Naive thymus-derived CD4-positive, alpha-beta T cell (primary cell): ENCODE results near the gene HIC2. TPM values are rescaled to one million over a fixed set of nuclear protein-coding genes. Genes with fewer than 3 reads are reported as not detected.
"Not testable (repeated sequence)": the region's sequence is repeated elsewhere in the genome, so short reads cannot be mapped to it uniquely, and the experiment has no call there.

Source experiments
- ATAC-seq: fragments of 150-1000 bp; cut with Tn5 transposase; 2 replicates; pipeline ENCODE4 v1.10.0; 2021; ENCODE audit warnings: mild to moderate bottlenecking, moderate library complexity
- CTCF ChIA-PET: fragments of 350-600 bp; sonication (Branson Sonifier 250); formaldehyde crosslinking; loops from one replicate; lab custom pipeline; 2021; ENCODE audit warnings: antibody characterized with exemption; lab: Charles Lee
- POLR2A ChIA-PET: fragments of 350-600 bp; sonication (Branson Sonifier 250); formaldehyde crosslinking; loops from one replicate; lab custom pipeline; 2021; ENCODE audit warnings: antibody characterized with exemption, inconsistent platforms; lab: Charles Lee
- DNase-seq, 9 donors: peaks; one replicate each; pipeline versions ENCODE4 v3.0.0 to v3.0.0-alpha.2; 2020 to 2022; ENCODE audit warnings: mixed read lengths in 1 of 9
- H3K27ac ChIP-seq: one replicate; pipeline ENCODE4 v1.7.0; 2013; ENCODE audit warnings: mild to moderate bottlenecking, low read depth, low read length, moderate library complexity
- H3K27me3 ChIP-seq, 2 donors: one replicate each; pipeline ENCODE4 v1.7.0; 2013; ENCODE audit warnings: low read length in 2 of 2, mild to moderate bottlenecking in 2 of 2, moderate library complexity in 2 of 2; ENCODE audit not compliant: control insufficient read depth in 2 of 2, insufficient read depth in 2 of 2
- H3K36me3 ChIP-seq, 3 experiments: 1 replicate in 2 of 3; 2 replicates in 1 of 3; pipeline ENCODE4 v1.7.0; 2013; ENCODE audit warnings: low read length in 3 of 3, mild to moderate bottlenecking in 3 of 3, moderate library complexity in 1 of 3; ENCODE audit not compliant: insufficient read depth in 3 of 3, control insufficient read depth in 2 of 3
- H3K4me1 ChIP-seq, 2 donors: one replicate each; pipeline ENCODE4 v1.7.0; 2013; ENCODE audit warnings: low read length in 2 of 2, mild to moderate bottlenecking in 2 of 2, moderate library complexity in 1 of 2; ENCODE audit not compliant: control insufficient read depth in 2 of 2, insufficient read depth in 2 of 2
- H3K4me3 ChIP-seq: 2 replicates; pipeline ENCODE4 v1.7.0; 2013; ENCODE audit warnings: mild to moderate bottlenecking, low read length
- H3K9me3 ChIP-seq, 3 experiments: 1 replicate in 2 of 3; 2 replicates in 1 of 3; pipeline ENCODE4 v1.7.0; 2013; ENCODE audit warnings: low read length in 3 of 3; ENCODE audit not compliant: control insufficient read depth in 2 of 3
- H3K27ac Mint-ChIP-seq, 9 donors: one replicate each; pipeline ENCODE4 v1.8.0; 2020 to 2022; ENCODE audit warnings: mixed read lengths in 9 of 9, mild to moderate bottlenecking in 8 of 9, moderate library complexity in 5 of 9, inconsistent platforms in 2 of 9
- H3K27me3 Mint-ChIP-seq, 5 donors: one replicate each; pipeline ENCODE4 v1.8.0; 2021 to 2022; ENCODE audit warnings: mixed read lengths in 5 of 5, mild to moderate bottlenecking in 1 of 5
- H3K36me3 Mint-ChIP-seq, 5 donors: one replicate each; pipeline ENCODE4 v1.8.0; 2020 to 2022; ENCODE audit warnings: mixed read lengths in 5 of 5, mild to moderate bottlenecking in 3 of 5, inconsistent platforms in 1 of 5
- H3K4me1 Mint-ChIP-seq, 7 donors: one replicate each; pipeline ENCODE4 v1.8.0; 2020 to 2022; ENCODE audit warnings: mixed read lengths in 7 of 7, mild to moderate bottlenecking in 3 of 7, inconsistent platforms in 1 of 7
- H3K4me3 Mint-ChIP-seq, 10 donors: one replicate each; pipeline ENCODE4 v1.8.0; 2020 to 2022; ENCODE audit warnings: mild to moderate bottlenecking in 10 of 10, mixed read lengths in 10 of 10, moderate library complexity in 6 of 10, inconsistent platforms in 2 of 10
- H3K9me3 Mint-ChIP-seq, 11 donors: one replicate each; pipeline ENCODE4 v1.8.0; 2020 to 2022; ENCODE audit warnings: mixed read lengths in 11 of 11, mild to moderate bottlenecking in 4 of 11, inconsistent platforms in 1 of 11, moderate library complexity in 1 of 11
- intact Hi-C, 2 donors: fragments of 100-400 bp; cut with micrococcal nuclease; formaldehyde crosslinking; loops; one replicate each; pipeline ENCODE4 v1.15.1; 2023
- polyA plus RNA-seq, 2 donors: library from polyadenylated mRNA; unstranded; fragments of 300-500 nt; fragmentation: Illumina TruSeq; gene quantifications; one replicate each; pipeline ENCODE4 v1.2.3, GENCODE V29; 2021
- total RNA-seq, 6 experiments: library from RNA in 5 of 6; stranded (reverse) in 5 of 6; gene quantifications; 1 replicate in 5 of 6; 2 replicates in 1 of 6; pipeline ENCODE4 v1.2.3 and lab custom pipeline; 2021 to 2026

The HIC2 gene
- total and polyA plus RNA-seq, 7 experiments from 2014 or later: 0.44 to 13.8 (median 10.0) TPM

GRCh38 chr22:21417853-21418252, 682 bp downstream of the HIC2 start:
- H3K36me3 ChIP-seq, intact Hi-C loops: not testable (repeated sequence)
- H3K4me3 Mint-ChIP-seq: peak overlapping the region in 5 of 10 donors; percentile 42 to 73 (median 59)

GRCh38 chr22:21418974-21419638, 1.9 kb downstream of the HIC2 start:
- H3K27me3 Mint-ChIP-seq, H3K4me1 Mint-ChIP-seq, H3K27ac ChIP-seq, H3K27me3 ChIP-seq, H3K36me3 ChIP-seq, POLR2A ChIA-PET, H3K36me3 Mint-ChIP-seq, H3K4me1 ChIP-seq, DNase-seq, H3K9me3 ChIP-seq, H3K9me3 Mint-ChIP-seq, CTCF ChIA-PET, H3K27ac Mint-ChIP-seq, ATAC-seq, intact Hi-C loops, H3K4me3 Mint-ChIP-seq, H3K4me3 ChIP-seq: not testable (repeated sequence)

More at GRCh38 chr22:21417853-21418252, 682 bp downstream of the HIC2 start:
- H3K36me3 Mint-ChIP-seq, POLR2A ChIA-PET, H3K4me3 ChIP-seq, H3K4me1 Mint-ChIP-seq, H3K27me3 ChIP-seq, H3K9me3 Mint-ChIP-seq, ATAC-seq, CTCF ChIA-PET, H3K4me1 ChIP-seq, H3K9me3 ChIP-seq, H3K27me3 Mint-ChIP-seq, H3K27ac ChIP-seq: not testable (repeated sequence)
- H3K27ac Mint-ChIP-seq: peak overlapping the region in 1 of 9 donors; percentile 43
- peak in 1 of 9 donors; percentile 22 for DNase-seq

GRCh38 chr22:21420180-21420763, 3.1 kb downstream of the HIC2 start:
- H3K9me3 Mint-ChIP-seq, CTCF ChIA-PET, H3K27ac ChIP-seq, intact Hi-C loops, H3K4me3 ChIP-seq, H3K36me3 Mint-ChIP-seq, H3K4me1 Mint-ChIP-seq, H3K36me3 ChIP-seq, POLR2A ChIA-PET, H3K27ac Mint-ChIP-seq, H3K4me1 ChIP-seq, H3K9me3 ChIP-seq, H3K4me3 Mint-ChIP-seq, H3K27me3 ChIP-seq, H3K27me3 Mint-ChIP-seq: not testable (repeated sequence)
- peak in 5 of 9 donors; percentile 9 to 26 (median 19) for DNase-seq
- peak; percentile 85 for ATAC-seq

- H3K4me3 Mint-ChIP-seq, DNase-seq, intact Hi-C loops, POLR2A ChIA-PET, CTCF ChIA-PET, H3K4me3 ChIP-seq, H3K36me3 Mint-ChIP-seq, H3K27ac ChIP-seq, H3K4me1 Mint-ChIP-seq, H3K4me1 ChIP-seq, H3K27ac Mint-ChIP-seq, H3K9me3 Mint-ChIP-seq, H3K27me3 Mint-ChIP-seq, H3K36me3 ChIP-seq, H3K9me3 ChIP-seq, H3K27me3 ChIP-seq: not testable (repeated sequence)
- peak; percentile 16 for ATAC-seq
Observed at GRCh38 chr22:21424084-21424709, 7.0 kb downstream of the HIC2 start.

- H3K27me3 ChIP-seq, H3K4me3 Mint-ChIP-seq, H3K9me3 Mint-ChIP-seq, H3K4me1 ChIP-seq, H3K4me3 ChIP-seq, H3K27me3 Mint-ChIP-seq, H3K4me1 Mint-ChIP-seq, intact Hi-C loops, H3K36me3 ChIP-seq, CTCF ChIA-PET, H3K36me3 Mint-ChIP-seq, H3K27ac Mint-ChIP-seq, H3K9me3 ChIP-seq, POLR2A ChIA-PET, H3K27ac ChIP-seq, DNase-seq: not testable (repeated sequence)
- ATAC-seq: peak; percentile 85
Observed at GRCh38 chr22:21434378-21435233, 17.4 kb downstream of the HIC2 start.

GRCh38 chr22:21435998-21436810, 19.0 kb downstream of the HIC2 start:
- ATAC-seq, DNase-seq, H3K9me3 Mint-ChIP-seq, POLR2A ChIA-PET, intact Hi-C loops, H3K36me3 ChIP-seq, H3K27me3 Mint-ChIP-seq, H3K9me3 ChIP-seq, H3K27ac ChIP-seq, H3K4me1 Mint-ChIP-seq, H3K4me1 ChIP-seq, H3K27ac Mint-ChIP-seq, H3K4me3 Mint-ChIP-seq, H3K27me3 ChIP-seq, H3K4me3 ChIP-seq, H3K36me3 Mint-ChIP-seq, CTCF ChIA-PET: not testable (repeated sequence)
